A549 (cell line): ENCODE data around the gene GLB1L3.

Source experiments
- EP300 ChIP-seq, 2 experiments: fragments of >200 bp; sonication (Bioruptor Twin); formaldehyde crosslinking; IDR thresholded peaks; 2 replicates in 1 of 2; 3 replicates in 1 of 2; pipeline ENCODE4 v1.6.1; 2016 to 2017
- JUN ChIP-seq, 2 experiments: fragments of >200 bp; sonication (Bioruptor Twin); formaldehyde crosslinking; IDR thresholded peaks; 2 replicates in 1 of 2; 3 replicates in 1 of 2; pipeline ENCODE4 v1.6.1; 2016 to 2017
- JUNB ChIP-seq: fragments of >200 bp; sonication (Bioruptor Twin); formaldehyde crosslinking; IDR thresholded peaks from 2 replicates; pipeline ENCODE4 v1.6.1; 2016
- MAZ ChIP-seq: fragments of 150-350 bp; IDR thresholded peaks from 2 replicates; pipeline ENCODE4 v1.6.1; 2014; ENCODE audit warnings: antibody characterized with exemption, low read depth, low read length, borderline replicate concordance
- POLR2A ChIP-seq: IDR thresholded peaks from 2 replicates; pipeline ENCODE4 v1.6.1; 2012; ENCODE audit warnings: mild to moderate bottlenecking, low read length
- RAD21 ChIP-seq, 2 experiments: fragments of >200 bp in 1 of 2; sonication (Bioruptor Twin) in 1 of 2; formaldehyde crosslinking in 1 of 2; IDR thresholded peaks in 1 of 2; conservative IDR thresholded peaks in 1 of 2; 2 replicates in 1 of 2; 3 replicates in 1 of 2; pipeline ENCODE4 v1.6.1; 2012 to 2018; ENCODE audit warnings: inconsistent platforms in 1 of 2
- RFX5 ChIP-seq: fragments of 450-650 bp; IDR thresholded peaks from 2 replicates; pipeline ENCODE4 v1.7.1; 2014; ENCODE audit warnings: antibody characterized with exemption, mild to moderate bottlenecking, moderate library complexity
- TF ChIP-seq, protein P1 (sequence below): fragments of >200 bp; sonication (Bioruptor Twin); formaldehyde crosslinking; IDR thresholded peaks from 3 replicates; pipeline ENCODE4 v1.5.1; 2016
- TF ChIP-seq, protein P2 (sequence below): fragments of 200-600 bp; sonication (generic); IDR thresholded peaks from 2 replicates; pipeline ENCODE4 v1.6.1; 2016; ENCODE audit warnings: antibody characterized with exemption, mild to moderate bottlenecking, moderate library complexity
- TF ChIP-seq, protein P3 (sequence below): fragments of 450-650 bp; IDR thresholded peaks from 2 replicates; pipeline ENCODE4 v1.6.1; 2014; ENCODE audit warnings: antibody characterized with exemption

DNA sequence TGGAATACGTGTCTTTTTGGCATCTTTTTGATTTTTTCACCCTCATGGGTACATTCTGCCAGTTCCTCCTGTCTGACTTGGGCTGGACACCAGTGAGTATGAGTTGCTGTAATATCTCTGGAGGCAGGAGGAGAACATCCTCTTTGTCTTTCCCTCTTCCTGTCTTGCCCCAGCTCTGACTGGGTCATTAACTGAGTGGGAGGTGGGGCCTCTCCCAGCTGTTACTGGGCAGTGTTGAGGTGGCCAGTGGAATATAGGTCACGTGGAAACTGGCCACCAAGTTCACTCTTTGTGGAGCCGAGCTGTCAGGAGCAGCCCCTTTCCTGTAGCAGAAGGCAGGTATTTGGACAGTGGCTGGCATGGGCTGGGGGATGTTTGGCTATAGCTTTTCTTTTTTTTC is 57.8 kb downstream of the GLB1L3 start:
- TF ChIP-seq JUN (IDR thresholded peaks at IDR 0.05), result no peak
- TF ChIP-seq, protein P1, sequence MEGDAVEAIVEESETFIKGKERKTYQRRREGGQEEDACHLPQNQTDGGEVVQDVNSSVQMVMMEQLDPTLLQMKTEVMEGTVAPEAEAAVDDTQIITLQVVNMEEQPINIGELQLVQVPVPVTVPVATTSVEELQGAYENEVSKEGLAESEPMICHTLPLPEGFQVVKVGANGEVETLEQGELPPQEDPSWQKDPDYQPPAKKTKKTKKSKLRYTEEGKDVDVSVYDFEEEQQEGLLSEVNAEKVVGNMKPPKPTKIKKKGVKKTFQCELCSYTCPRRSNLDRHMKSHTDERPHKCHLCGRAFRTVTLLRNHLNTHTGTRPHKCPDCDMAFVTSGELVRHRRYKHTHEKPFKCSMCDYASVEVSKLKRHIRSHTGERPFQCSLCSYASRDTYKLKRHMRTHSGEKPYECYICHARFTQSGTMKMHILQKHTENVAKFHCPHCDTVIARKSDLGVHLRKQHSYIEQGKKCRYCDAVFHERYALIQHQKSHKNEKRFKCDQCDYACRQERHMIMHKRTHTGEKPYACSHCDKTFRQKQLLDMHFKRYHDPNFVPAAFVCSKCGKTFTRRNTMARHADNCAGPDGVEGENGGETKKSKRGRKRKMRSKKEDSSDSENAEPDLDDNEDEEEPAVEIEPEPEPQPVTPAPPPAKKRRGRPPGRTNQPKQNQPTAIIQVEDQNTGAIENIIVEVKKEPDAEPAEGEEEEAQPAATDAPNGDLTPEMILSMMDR, result no peak
- no peak for TF ChIP-seq RAD21 (conservative IDR thresholded peaks at IDR 0.05 in 1 of 2, IDR thresholded peaks at IDR 0.05 in 1 of 2)
- no peak for TF ChIP-seq MAZ
- TF ChIP-seq, protein P2, sequence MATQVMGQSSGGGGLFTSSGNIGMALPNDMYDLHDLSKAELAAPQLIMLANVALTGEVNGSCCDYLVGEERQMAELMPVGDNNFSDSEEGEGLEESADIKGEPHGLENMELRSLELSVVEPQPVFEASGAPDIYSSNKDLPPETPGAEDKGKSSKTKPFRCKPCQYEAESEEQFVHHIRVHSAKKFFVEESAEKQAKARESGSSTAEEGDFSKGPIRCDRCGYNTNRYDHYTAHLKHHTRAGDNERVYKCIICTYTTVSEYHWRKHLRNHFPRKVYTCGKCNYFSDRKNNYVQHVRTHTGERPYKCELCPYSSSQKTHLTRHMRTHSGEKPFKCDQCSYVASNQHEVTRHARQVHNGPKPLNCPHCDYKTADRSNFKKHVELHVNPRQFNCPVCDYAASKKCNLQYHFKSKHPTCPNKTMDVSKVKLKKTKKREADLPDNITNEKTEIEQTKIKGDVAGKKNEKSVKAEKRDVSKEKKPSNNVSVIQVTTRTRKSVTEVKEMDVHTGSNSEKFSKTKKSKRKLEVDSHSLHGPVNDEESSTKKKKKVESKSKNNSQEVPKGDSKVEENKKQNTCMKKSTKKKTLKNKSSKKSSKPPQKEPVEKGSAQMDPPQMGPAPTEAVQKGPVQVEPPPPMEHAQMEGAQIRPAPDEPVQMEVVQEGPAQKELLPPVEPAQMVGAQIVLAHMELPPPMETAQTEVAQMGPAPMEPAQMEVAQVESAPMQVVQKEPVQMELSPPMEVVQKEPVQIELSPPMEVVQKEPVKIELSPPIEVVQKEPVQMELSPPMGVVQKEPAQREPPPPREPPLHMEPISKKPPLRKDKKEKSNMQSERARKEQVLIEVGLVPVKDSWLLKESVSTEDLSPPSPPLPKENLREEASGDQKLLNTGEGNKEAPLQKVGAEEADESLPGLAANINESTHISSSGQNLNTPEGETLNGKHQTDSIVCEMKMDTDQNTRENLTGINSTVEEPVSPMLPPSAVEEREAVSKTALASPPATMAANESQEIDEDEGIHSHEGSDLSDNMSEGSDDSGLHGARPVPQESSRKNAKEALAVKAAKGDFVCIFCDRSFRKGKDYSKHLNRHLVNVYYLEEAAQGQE, result no peak
- TF ChIP-seq, protein P3, sequence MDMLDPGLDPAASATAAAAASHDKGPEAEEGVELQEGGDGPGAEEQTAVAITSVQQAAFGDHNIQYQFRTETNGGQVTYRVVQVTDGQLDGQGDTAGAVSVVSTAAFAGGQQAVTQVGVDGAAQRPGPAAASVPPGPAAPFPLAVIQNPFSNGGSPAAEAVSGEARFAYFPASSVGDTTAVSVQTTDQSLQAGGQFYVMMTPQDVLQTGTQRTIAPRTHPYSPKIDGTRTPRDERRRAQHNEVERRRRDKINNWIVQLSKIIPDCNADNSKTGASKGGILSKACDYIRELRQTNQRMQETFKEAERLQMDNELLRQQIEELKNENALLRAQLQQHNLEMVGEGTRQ, result no peak
- no peak for TF ChIP-seq JUNB
- TF ChIP-seq RFX5, result no peak
- TF ChIP-seq EP300 (IDR thresholded peaks at IDR 0.05), result no peak
- no peak for TF ChIP-seq POLR2A
